ENCODE measurements around the gene ID3. TPM values are rescaled to one million over a fixed set of nuclear protein-coding genes. Genes with fewer than 3 reads are reported as not detected.

Gene ID3
- total and polyA plus RNA-seq, 9 of the 15 experiments (the other 6 are each of a cell fraction or from before 2014, with no cell fraction given) = 6.8 to 59.8 (median 23.5) TPM

DNA sequence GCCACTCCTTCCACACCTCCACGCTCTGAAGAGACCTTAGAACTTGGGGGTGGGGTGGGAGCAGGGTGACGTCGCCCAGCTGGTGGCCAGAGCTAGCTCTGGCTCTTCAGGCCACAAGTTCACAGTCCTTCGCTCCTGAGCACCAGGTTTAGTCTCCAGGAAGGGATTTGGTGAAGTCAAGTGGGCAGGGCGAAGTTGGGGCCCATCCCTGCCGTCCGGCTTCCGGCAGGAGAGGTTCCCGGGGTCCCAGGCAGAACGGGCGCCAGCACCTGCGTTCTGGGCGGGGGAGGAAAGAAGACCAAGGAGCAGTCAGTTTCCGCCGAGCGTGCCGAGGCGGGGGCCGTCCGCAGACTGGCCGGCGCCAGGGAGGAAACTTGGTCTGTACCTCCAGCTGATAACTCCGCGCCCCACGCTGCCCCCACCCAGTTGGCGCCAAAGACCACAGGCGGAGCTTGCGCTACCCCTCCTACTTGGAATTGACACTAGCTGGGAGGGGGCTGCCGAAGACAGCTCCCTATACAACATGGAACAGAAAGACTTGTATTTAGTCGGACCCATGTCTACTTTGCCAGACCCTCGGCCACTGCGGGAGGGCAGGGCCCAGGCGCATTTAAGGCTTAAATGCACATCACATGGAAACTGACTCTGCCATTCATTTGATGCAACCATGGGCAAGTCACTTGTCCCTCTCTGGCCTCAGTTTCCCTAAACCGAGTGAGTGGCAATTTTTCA is 995 bp downstream of the ID3 start (continued):
- no peak for TF ChIP-seq SAFB2 (IDR thresholded peaks at IDR 0.05; ENCODE audit: borderline replicate concordance, low read depth, low read length, severe bottlenecking)
- TF ChIP-seq, protein P1, sequence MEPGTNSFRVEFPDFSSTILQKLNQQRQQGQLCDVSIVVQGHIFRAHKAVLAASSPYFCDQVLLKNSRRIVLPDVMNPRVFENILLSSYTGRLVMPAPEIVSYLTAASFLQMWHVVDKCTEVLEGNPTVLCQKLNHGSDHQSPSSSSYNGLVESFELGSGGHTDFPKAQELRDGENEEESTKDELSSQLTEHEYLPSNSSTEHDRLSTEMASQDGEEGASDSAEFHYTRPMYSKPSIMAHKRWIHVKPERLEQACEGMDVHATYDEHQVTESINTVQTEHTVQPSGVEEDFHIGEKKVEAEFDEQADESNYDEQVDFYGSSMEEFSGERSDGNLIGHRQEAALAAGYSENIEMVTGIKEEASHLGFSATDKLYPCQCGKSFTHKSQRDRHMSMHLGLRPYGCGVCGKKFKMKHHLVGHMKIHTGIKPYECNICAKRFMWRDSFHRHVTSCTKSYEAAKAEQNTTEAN (CRISPR knock-in tag; IDR thresholded peaks at IDR 0.05) = no peak
- TF ChIP-seq XRCC3 (IDR thresholded peaks at IDR 0.05) = no peak
- no peak for TF ChIP-seq NFE2L1 (tag; IDR thresholded peaks at IDR 0.05; ENCODE audit: borderline replicate concordance, low read depth)
- TF ChIP-seq NONO (IDR thresholded peaks at IDR 0.05; ENCODE audit: low read depth in 2 of 2, low read length in 1 of 2) = peak in 1 of 2 experiments; percentile 72; a peak in 2 of 4 replicates
- TF ChIP-seq, protein P2, sequence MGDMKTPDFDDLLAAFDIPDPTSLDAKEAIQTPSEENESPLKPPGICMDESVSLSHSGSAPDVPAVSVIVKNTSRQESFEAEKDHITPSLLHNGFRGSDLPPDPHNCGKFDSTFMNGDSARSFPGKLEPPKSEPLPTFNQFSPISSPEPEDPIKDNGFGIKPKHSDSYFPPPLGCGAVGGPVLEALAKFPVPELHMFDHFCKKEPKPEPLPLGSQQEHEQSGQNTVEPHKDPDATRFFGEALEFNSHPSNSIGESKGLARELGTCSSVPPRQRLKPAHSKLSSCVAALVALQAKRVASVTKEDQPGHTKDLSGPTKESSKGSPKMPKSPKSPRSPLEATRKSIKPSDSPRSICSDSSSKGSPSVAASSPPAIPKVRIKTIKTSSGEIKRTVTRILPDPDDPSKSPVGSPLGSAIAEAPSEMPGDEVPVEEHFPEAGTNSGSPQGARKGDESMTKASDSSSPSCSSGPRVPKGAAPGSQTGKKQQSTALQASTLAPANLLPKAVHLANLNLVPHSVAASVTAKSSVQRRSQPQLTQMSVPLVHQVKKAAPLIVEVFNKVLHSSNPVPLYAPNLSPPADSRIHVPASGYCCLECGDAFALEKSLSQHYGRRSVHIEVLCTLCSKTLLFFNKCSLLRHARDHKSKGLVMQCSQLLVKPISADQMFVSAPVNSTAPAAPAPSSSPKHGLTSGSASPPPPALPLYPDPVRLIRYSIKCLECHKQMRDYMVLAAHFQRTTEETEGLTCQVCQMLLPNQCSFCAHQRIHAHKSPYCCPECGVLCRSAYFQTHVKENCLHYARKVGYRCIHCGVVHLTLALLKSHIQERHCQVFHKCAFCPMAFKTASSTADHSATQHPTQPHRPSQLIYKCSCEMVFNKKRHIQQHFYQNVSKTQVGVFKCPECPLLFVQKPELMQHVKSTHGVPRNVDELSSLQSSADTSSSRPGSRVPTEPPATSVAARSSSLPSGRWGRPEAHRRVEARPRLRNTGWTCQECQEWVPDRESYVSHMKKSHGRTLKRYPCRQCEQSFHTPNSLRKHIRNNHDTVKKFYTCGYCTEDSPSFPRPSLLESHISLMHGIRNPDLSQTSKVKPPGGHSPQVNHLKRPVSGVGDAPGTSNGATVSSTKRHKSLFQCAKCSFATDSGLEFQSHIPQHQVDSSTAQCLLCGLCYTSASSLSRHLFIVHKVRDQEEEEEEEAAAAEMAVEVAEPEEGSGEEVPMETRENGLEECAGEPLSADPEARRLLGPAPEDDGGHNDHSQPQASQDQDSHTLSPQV (IDR thresholded peaks at IDR 0.05) = peak; percentile 89
- no peak for TF ChIP-seq HDAC2 (IDR thresholded peaks at IDR 0.05)
- TF ChIP-seq CXXC5 (CRISPR knock-in tag; IDR thresholded peaks at IDR 0.05) = peak; percentile 91
- no peak for TF ChIP-seq IRF2 (CRISPR knock-in tag; IDR thresholded peaks at IDR 0.05)
- no peak for TF ChIP-seq ZNF124 (CRISPR knock-in tag; IDR thresholded peaks at IDR 0.05)
- TF ChIP-seq ZNF165 (CRISPR knock-in tag; IDR thresholded peaks at IDR 0.05; ENCODE audit: borderline replicate concordance) = no peak
- TF ChIP-seq TCF7 (IDR thresholded peaks at IDR 0.05; ENCODE audit: borderline replicate concordance) = no peak; the same call in 1 of the 2 replicates
- no peak for TF ChIP-seq ZNF253 (CRISPR knock-in tag; conservative IDR thresholded peaks at IDR 0.05)
